22Rv1 (cell line): Measurements from ENCODE around the gene CSF3.

Experiments
- H3K27ac ChIP-seq: fragments of 450-650 bp; 2 replicates; pipeline ENCODE4 v1.5.1; 2017
- ZFX ChIP-seq: fragments of 450-650 bp; IDR thresholded peaks from 2 replicates; pipeline ENCODE4 v1.6.1; 2017; ENCODE audit warnings: antibody characterized with exemption, borderline replicate concordance
- TF ChIP-seq, protein P1 (sequence below): fragments of 450-650 bp; IDR thresholded peaks from 2 replicates; pipeline ENCODE4 v1.5.1; 2017; ENCODE audit warnings: mild to moderate bottlenecking

CSF3 gene

GRCh38 chr17:39981207-39981741, 34.0 kb upstream of the CSF3 start:
- H3K27ac ChIP-seq: peak overlapping the region; percentile 78
- TF ChIP-seq ZFX: no peak
- TF ChIP-seq, protein P1, sequence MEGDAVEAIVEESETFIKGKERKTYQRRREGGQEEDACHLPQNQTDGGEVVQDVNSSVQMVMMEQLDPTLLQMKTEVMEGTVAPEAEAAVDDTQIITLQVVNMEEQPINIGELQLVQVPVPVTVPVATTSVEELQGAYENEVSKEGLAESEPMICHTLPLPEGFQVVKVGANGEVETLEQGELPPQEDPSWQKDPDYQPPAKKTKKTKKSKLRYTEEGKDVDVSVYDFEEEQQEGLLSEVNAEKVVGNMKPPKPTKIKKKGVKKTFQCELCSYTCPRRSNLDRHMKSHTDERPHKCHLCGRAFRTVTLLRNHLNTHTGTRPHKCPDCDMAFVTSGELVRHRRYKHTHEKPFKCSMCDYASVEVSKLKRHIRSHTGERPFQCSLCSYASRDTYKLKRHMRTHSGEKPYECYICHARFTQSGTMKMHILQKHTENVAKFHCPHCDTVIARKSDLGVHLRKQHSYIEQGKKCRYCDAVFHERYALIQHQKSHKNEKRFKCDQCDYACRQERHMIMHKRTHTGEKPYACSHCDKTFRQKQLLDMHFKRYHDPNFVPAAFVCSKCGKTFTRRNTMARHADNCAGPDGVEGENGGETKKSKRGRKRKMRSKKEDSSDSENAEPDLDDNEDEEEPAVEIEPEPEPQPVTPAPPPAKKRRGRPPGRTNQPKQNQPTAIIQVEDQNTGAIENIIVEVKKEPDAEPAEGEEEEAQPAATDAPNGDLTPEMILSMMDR: no peak

DNA sequence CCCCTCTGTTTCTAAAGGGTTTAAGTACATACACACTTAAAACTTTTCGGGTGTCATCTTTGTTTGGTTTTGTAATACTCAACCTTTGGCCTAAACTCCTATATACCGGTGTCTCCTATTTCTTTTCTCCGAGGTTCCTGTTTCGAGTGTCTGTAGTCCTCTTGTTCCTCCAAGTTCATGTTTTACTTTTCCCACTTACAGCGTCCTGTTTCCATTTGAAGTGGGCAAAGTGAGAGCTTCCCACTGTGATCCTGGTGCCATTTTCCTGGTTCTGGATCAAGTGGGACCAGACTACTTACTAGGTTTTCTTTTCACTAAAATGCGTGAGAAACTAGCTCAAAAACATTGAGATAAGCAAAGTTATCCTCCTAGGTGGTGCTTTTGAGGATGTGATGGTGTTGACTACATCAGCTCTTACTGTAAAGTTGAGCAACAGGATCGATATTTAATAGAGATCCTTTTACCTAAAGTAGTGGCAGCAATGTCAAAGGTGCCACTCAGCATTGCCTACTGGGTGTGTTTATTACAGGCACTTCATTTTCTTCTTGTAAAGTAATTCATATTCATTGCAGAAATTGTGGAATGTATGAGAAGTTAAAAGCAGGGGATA, 33.4 kb upstream of the CSF3 start:
- TF ChIP-seq ZFX: no peak
- TF ChIP-seq, protein P1: no peak
- H3K27ac ChIP-seq: peak overlapping the region; percentile 78

DNA sequence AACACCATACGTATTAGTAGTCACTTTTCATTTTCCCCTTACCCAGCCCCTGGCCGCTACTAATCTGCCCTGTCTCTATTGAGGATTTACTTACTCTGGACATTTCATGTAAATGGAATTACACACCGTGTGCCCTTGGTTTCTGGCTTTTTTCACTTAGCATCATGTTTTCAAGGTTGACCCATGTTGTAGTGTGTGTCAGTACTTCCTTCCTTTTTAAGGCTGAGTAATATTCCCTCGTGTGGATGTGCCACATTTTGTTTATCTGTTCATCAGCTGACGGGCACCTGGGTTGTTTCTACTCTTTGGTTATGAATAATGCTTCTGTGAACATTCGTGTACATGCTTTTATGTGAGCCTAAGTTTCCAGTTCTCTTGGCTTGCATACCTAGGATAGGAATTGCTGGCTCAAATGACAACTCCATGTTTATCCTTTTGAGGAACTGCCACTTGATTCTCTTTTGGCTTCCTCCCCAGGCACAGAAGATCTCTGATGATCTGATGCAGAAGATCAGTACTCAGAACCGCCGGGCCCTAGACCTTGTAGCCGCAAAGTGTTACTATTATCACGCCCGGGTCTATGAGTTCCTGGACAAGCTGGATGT, 26.9 kb upstream of the CSF3 start:
- no peak for TF ChIP-seq ZFX
- TF ChIP-seq, protein P1: no peak
- H3K27ac ChIP-seq: no peak overlapping the region

GRCh38 chr17:39994448-39994847, 20.8 kb upstream of the CSF3 start:
- TF ChIP-seq, protein P1: no peak
- no peak for TF ChIP-seq ZFX
- no peak overlapping the region for H3K27ac ChIP-seq

GRCh38 chr17:39995438-39995837, 19.8 kb upstream of the CSF3 start:
- H3K27ac ChIP-seq: no peak overlapping the region
- TF ChIP-seq ZFX: no peak
- TF ChIP-seq, protein P1: no peak

- no peak overlapping the region for H3K27ac ChIP-seq
- TF ChIP-seq ZFX: no peak
- TF ChIP-seq, protein P1: no peak
Measured at GRCh38 chr17:39996162-39996561, 19.1 kb upstream of the CSF3 start.

GRCh38 chr17:39996800-39997199, 18.4 kb upstream of the CSF3 start:
- TF ChIP-seq ZFX: no peak
- TF ChIP-seq, protein P1: no peak
- H3K27ac ChIP-seq: no peak overlapping the region
